PC-9 (cell line): ENCODE results near the gene FOXI3. TPM values are rescaled to one million over a fixed set of nuclear protein-coding genes. Genes with fewer than 3 reads are reported as not detected.

Source experiments
- BruUV-seq: library from RNA; stranded (reverse); fragments of 400-500 nt; replicated peaks from 2 replicates; lab custom pipeline; 2021; lab: Mats Ljungman, UMichigan
- CTCF ChIA-PET: fragments of 300-600 bp; sonication (Branson Sonifier 250); formaldehyde crosslinking; loops from one replicate; lab custom pipeline; 2022; ENCODE audit warnings: antibody characterized with exemption; lab: Charles Lee
- POLR2A ChIA-PET: fragments of 300-600 bp; sonication (Branson Sonifier 250); formaldehyde crosslinking; loops from one replicate; lab custom pipeline; 2022; ENCODE audit warnings: antibody characterized with exemption; ENCODE audit not compliant: unreplicated experiment; lab: Charles Lee
- DNase-seq, 2 experiments: peaks; one replicate each; pipeline versions ENCODE4 v3.0.0 to v3.0.0-alpha.2; 2015 to 2022; ENCODE audit warnings: mixed read lengths in 1 of 2
- H2AFZ ChIP-seq: fragments of 200-600 bp; sonication (generic); 2 replicates; pipeline ENCODE4 v1.8.1; 2017; ENCODE audit warnings: antibody characterized with exemption
- H3F3A ChIP-seq: fragments of 200-600 bp; sonication (generic); 2 replicates; pipeline ENCODE4 v1.8.1; 2017; ENCODE audit warnings: antibody characterized with exemption, mild to moderate bottlenecking, low read depth; ENCODE audit not compliant: insufficient read depth
- H3K27ac ChIP-seq: fragments of 200-600 bp; sonication (generic); 2 replicates; pipeline ENCODE4 v1.6.1; 2016; ENCODE audit warnings: mixed run types
- H3K27me3 ChIP-seq: fragments of 200-600 bp; sonication (generic); 2 replicates; pipeline ENCODE4 v1.6.1; 2016; ENCODE audit warnings: low read depth, mixed run types; ENCODE audit not compliant: insufficient read depth
- H3K36me3 ChIP-seq: fragments of 200-600 bp; sonication (generic); 2 replicates; pipeline ENCODE4 v1.6.1; 2016; ENCODE audit warnings: low read depth, mixed run types
- H3K4me1 ChIP-seq: fragments of 200-600 bp; sonication (generic); replicated peaks from 2 replicates; pipeline ENCODE4 v1.6.1; 2016; ENCODE audit warnings: mixed run types; ENCODE audit not compliant: insufficient read depth
- H3K4me2 ChIP-seq: fragments of 200-600 bp; sonication (generic); 2 replicates; pipeline ENCODE4 v1.6.1; 2017; ENCODE audit warnings: mixed run types
- H3K4me3 ChIP-seq: fragments of 200-600 bp; sonication (generic); 2 replicates; pipeline ENCODE4 v1.6.1; 2016; ENCODE audit warnings: mixed run types
- H3K79me2 ChIP-seq: fragments of 200-600 bp; sonication (generic); 2 replicates; pipeline ENCODE4 v1.6.1; 2017; ENCODE audit warnings: low read depth, mixed run types
- H3K9me2 ChIP-seq: fragments of 200-600 bp; sonication (generic); 2 replicates; pipeline ENCODE4 v1.8.1; 2017; ENCODE audit warnings: mild to moderate bottlenecking; ENCODE audit not compliant: insufficient read depth
- H3K9me3 ChIP-seq: fragments of 200-600 bp; sonication (generic); 2 replicates; pipeline ENCODE4 v1.8.1; 2016; ENCODE audit warnings: low read depth; ENCODE audit not compliant: insufficient read depth
- H4K20me1 ChIP-seq: fragments of 200-600 bp; sonication (generic); 2 replicates; pipeline ENCODE4 v1.8.1; 2017; ENCODE audit not compliant: insufficient read depth
- CTCF ChIP-seq: fragments of 200-600 bp; sonication (generic); conservative IDR thresholded peaks from 2 replicates; pipeline ENCODE4 v1.6.1; 2017; ENCODE audit warnings: mixed run types, antibody characterized with exemption, mild to moderate bottlenecking, moderate library complexity
- EZH2 ChIP-seq: fragments of 200-600 bp; sonication (generic); IDR thresholded peaks from 2 replicates; pipeline ENCODE4 v1.8.0; 2017; ENCODE audit warnings: antibody characterized with exemption, low read depth
- intact Hi-C: fragments of 100-400 bp; cut with micrococcal nuclease; formaldehyde crosslinking; loops from one replicate; pipeline ENCODE4 v1.10.0; 2022; ENCODE audit not compliant: unreplicated experiment
- total RNA-seq: library from RNA; stranded (reverse); gene quantifications from 2 replicates; pipeline ENCODE4 v1.2.3, GENCODE V29; 2021

Gene FOXI3
- total RNA-seq, 1 experiment from 2014 or later, result not detected

DNA sequence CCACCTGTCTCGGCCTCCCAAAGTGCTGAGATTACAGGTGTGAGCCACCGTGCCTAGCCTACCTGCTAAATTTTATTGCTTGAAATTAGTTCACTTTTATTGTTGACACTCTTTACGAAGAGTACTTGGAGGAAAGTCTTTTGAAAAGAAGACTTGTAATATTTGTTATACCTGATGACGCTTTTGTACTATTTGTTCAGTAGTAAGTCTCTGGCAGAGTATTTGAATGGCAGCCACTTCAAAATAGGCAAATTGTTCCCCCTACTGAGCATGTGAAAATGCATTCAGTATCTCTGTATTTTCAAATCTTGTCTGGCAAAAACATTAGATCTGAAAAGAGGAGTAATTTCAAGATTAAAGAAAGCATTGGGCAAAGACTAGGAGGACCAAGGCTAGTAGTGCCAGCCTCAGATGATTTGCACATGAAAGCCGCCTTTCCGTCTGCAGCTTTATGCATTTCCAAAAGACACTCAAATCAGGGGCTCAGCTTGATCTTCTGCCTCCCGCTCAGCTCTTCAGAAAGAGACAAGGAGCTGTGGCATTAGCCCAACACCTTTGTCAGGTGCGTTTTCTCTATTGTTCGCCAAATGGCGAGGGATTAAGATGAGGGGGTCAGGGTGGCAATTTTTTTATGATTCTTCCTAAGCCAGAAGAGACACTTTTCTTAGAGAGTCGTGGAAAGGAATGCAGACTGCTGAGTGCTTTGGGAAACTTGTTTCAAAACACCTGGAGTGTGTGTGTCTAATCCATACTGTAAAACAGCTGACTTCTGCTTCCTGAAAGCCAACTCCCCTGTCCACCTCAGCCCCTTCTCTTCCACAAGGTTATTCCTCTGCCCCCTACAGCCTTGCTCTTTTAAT is 18.8 kb upstream of the FOXI3 start:
- no TSS peak for BruUV-seq

DNA sequence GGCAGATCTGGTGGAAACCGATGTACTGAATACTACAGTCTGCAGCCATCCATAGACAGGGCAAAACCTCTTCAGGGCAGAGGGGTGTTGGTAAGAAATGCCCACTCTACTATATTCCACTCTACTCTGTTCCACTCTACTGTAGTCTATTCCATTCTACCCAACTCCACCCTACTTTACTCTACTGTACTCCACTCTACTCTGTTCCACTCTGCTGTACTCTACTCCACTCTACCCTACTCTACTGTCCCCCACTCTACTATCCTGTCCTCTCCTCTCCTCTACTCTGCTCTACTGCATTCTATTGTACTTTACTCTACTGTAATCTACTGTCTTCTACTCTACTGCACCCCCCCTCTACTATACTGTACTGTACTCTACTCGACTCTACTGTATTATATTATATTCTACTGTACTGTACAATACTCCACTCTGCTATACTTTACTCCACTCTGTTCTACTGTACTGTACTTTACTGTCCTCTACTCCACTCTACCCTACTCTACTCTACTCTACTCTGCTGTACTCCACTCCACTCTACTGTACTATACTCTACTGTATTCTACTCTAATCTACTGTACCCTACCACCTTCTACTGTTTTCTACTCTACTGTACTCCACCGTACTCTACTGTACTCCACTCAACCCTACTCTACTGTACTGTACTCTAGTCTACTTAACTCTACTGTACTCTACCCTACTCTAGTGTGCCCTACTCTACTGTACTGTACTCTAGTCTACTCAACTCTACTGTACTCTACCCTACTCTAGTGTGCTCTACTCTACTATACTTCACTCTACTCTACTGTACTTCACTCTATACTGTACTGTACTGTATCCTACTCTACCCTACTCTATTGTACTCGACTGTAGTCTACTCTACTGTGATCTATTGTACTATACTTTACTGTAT is 17.0 kb upstream of the FOXI3 start:
- no peak for DNase-seq
- Histone ChIP-seq H2AFZ (no peak overlapping the region), H3K27ac (no peak overlapping the region), H3F3A (no peaks in the 10 kb centered on the region), H3K9me2 (no peaks in the 10 kb centered on the region), H3K27me3 (peaks cover 45% of the 10 kb centered on the region), H3K4me1 (no peaks in the 10 kb centered on the region), H3K4me2 (no peak overlapping the region), H3K9me3 (no peaks in the 10 kb centered on the region), H3K36me3 (no peaks in the 10 kb centered on the region), H3K4me3 (no peak overlapping the region), H4K20me1 (no peaks in the 10 kb centered on the region), H3K79me2 (no peaks in the 10 kb centered on the region)
- no TSS peak for BruUV-seq
- CTCF ChIA-PET, result no interaction called here
- TF ChIP-seq CTCF (no peak), EZH2 (no peak)
- POLR2A ChIA-PET, result no interaction called here
- intact Hi-C loops, result no loop called here

More for the DNA sequence above, 18.8 kb upstream of the FOXI3 start:
- H3F3A ChIP-seq, result no peaks in the 10 kb centered on the region
- H3K4me1 ChIP-seq, result no peaks in the 10 kb centered on the region
- no peak overlapping the region for H3K27ac ChIP-seq
- no peaks in the 10 kb centered on the region for H3K36me3 ChIP-seq
- CTCF ChIA-PET, result no interaction called here
- no peak overlapping the region for H3K4me3 ChIP-seq
- no peak overlapping the region for H2AFZ ChIP-seq
- H3K4me2 ChIP-seq, result no peak overlapping the region
- H3K27me3 ChIP-seq, result peaks cover 42% of the 10 kb centered on the region
- H3K9me3 ChIP-seq, result no peaks in the 10 kb centered on the region
- no peak for DNase-seq
- H4K20me1 ChIP-seq, result no peaks in the 10 kb centered on the region
- no peak for TF ChIP-seq CTCF
- TF ChIP-seq EZH2, result no peak
- POLR2A ChIA-PET, result no interaction called here
- H3K79me2 ChIP-seq, result no peaks in the 10 kb centered on the region
- H3K9me2 ChIP-seq, result no peaks in the 10 kb centered on the region
- intact Hi-C loops, result no loop called here

- Histone ChIP-seq H3K4me1 (no peaks in the 10 kb centered on the region), H3F3A (no peaks in the 10 kb centered on the region), H3K27me3 (peaks cover 13% of the 10 kb centered on the region), H3K4me3 (no peak overlapping the region), H3K9me2 (no peaks in the 10 kb centered on the region), H3K4me2 (no peak overlapping the region), H3K9me3 (no peaks in the 10 kb centered on the region), H4K20me1 (no peaks in the 10 kb centered on the region), H3K36me3 (no peaks in the 10 kb centered on the region), H3K27ac (no peak overlapping the region), H2AFZ (no peak overlapping the region), H3K79me2 (no peaks in the 10 kb centered on the region)
- no peak for DNase-seq
- ChIA-PET CTCF (no interaction called here), POLR2A (no interaction called here)
- TF ChIP-seq CTCF (no peak), EZH2 (no peak)
- intact Hi-C loops, result no loop called here
- BruUV-seq, result no TSS peak
These were observed 11.7 kb upstream of the FOXI3 start for GRCh38 chr2:88464153-88464552.
